ENCODE data around the gene DYNLT1. TPM values are rescaled to one million over a fixed set of nuclear protein-coding genes. Genes with fewer than 3 reads are reported as not detected.

The DYNLT1 gene
- total and polyA plus RNA-seq, 2 of the 13 experiments (the other 11 are each of a cell fraction or from before 2014, with no cell fraction given) = 108 to 171 TPM

DNA sequence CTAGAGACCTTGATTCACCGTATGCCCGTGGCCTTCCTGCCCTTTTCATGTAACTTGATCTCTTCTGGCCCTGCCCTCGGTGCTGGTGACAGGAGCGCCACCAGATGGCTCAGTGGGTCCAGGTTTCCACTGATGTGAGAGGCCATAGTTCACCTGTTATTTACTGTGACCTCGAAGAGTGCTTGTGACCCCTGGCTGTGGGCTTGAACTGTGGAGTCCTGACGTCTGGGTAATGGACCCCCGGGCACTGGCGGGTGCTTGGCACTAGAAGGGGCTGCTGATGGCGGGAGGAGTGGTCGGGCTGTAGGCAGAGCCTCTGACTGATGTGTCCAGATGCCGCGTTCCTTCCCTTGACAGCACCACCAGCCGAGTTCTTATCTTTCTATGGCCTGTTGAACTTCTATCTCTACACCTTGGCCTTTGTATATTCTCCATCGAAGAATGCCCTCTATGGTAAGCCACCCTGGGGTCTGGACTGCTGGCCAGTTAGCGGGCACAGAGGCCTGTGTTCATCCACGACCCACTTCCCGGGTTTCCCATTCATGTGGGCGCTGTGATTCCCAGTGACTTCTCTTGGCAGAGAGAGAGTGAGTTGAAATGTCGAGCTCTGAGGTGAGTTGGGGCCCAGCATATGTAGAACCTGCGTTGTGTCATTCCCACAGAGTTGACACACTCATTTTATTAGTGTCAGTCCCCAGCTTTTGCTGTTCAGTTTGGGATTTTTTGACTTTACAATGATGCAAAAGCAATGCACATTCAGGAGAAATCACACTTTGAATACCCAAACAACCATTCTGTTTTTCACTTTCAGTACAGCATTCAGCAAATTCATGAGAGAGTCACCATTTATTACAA, 14.9 kb downstream of the DYNLT1 start (continued):
- TF ChIP-seq POLR2G (IDR thresholded peaks at IDR 0.05; ENCODE audit: low read depth, low read length) (no peak), MAFG (CRISPR knock-in tag; IDR thresholded peaks at IDR 0.05) (no peak), TBX3 (IDR thresholded peaks at IDR 0.05; ENCODE audit: borderline replicate concordance) (no peak), STAT5B (CRISPR knock-in tag; IDR thresholded peaks at IDR 0.05) (no peak), ZNF234 (CRISPR knock-in tag; conservative IDR thresholded peaks at IDR 0.05) (no peak), MED1 (CRISPR knock-in tag; IDR thresholded peaks at IDR 0.05) (peak; percentile 42), MAFF (IDR thresholded peaks at IDR 0.05; ENCODE audit: low read depth, low read length) (no peak), CEBPG (CRISPR knock-in tag; IDR thresholded peaks at IDR 0.05) (no peak), ZFP1 (CRISPR knock-in tag; IDR thresholded peaks at IDR 0.05) (no peak), TARDBP (CRISPR knock-in tag; IDR thresholded peaks at IDR 0.05) (peak; percentile 23; the same call in 1 of the 2 replicates), ETV5 (CRISPR knock-in tag; IDR thresholded peaks at IDR 0.05; ENCODE audit: borderline replicate concordance) (no peak; the same call in 1 of the 2 replicates), TOPORS (CRISPR knock-in tag; IDR thresholded peaks at IDR 0.05) (no peak), HOXD1 (CRISPR knock-in tag; IDR thresholded peaks at IDR 0.05) (no peak), ZSCAN31 (CRISPR knock-in tag; IDR thresholded peaks at IDR 0.05; ENCODE audit: low read depth) (no peak), ZFP90 (CRISPR knock-in tag; IDR thresholded peaks at IDR 0.05; ENCODE audit: borderline replicate concordance) (0 out of 2 replicates have a peak, but pooled peaks have one; percentile 53)
- TF ChIP-seq, protein P1, sequence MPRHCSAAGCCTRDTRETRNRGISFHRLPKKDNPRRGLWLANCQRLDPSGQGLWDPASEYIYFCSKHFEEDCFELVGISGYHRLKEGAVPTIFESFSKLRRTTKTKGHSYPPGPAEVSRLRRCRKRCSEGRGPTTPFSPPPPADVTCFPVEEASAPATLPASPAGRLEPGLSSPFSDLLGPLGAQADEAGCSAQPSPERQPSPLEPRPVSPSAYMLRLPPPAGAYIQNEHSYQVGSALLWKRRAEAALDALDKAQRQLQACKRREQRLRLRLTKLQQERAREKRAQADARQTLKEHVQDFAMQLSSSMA (CRISPR knock-in tag; IDR thresholded peaks at IDR 0.05) = no peak
- TF ChIP-seq, protein P2, sequence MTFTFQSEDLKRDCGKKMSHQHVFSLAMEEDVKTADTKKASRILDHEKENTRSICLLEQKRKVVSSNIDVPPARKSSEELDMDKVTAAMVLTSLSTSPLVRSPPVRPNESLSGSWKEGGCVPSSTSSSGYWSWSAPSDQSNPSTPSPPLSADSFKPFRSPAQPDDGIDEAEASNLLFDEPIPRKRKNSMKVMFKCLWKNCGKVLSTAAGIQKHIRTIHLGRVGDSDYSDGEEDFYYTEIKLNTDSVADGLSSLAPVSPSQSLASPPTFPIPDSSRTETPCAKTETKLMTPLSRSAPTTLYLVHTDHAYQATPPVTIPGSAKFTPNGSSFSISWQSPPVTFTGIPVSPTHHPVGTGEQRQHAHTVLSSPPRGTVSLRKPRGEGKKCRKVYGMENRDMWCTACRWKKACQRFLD (CRISPR knock-in tag; IDR thresholded peaks at IDR 0.05; ENCODE audit: borderline replicate concordance) = no peak
- TF ChIP-seq, protein P3, sequence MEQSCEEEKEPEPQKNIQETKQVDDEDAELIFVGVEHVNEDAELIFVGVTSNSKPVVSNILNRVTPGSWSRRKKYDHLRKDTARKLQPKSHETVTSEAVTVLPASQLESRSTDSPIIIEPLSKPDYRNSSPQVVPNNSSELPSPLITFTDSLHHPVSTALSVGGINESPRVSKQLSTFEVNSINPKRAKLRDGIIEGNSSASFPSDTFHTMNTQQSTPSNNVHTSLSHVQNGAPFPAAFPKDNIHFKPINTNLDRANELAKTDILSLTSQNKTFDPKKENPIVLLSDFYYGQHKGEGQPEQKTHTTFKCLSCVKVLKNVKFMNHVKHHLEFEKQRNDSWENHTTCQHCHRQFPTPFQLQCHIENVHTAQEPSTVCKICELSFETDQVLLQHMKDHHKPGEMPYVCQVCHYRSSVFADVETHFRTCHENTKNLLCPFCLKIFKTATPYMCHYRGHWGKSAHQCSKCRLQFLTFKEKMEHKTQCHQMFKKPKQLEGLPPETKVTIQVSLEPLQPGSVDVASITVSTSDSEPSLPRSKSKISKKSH (CRISPR knock-in tag; IDR thresholded peaks at IDR 0.05; ENCODE audit: borderline replicate concordance) = no peak
- TF ChIP-seq, protein P4, sequence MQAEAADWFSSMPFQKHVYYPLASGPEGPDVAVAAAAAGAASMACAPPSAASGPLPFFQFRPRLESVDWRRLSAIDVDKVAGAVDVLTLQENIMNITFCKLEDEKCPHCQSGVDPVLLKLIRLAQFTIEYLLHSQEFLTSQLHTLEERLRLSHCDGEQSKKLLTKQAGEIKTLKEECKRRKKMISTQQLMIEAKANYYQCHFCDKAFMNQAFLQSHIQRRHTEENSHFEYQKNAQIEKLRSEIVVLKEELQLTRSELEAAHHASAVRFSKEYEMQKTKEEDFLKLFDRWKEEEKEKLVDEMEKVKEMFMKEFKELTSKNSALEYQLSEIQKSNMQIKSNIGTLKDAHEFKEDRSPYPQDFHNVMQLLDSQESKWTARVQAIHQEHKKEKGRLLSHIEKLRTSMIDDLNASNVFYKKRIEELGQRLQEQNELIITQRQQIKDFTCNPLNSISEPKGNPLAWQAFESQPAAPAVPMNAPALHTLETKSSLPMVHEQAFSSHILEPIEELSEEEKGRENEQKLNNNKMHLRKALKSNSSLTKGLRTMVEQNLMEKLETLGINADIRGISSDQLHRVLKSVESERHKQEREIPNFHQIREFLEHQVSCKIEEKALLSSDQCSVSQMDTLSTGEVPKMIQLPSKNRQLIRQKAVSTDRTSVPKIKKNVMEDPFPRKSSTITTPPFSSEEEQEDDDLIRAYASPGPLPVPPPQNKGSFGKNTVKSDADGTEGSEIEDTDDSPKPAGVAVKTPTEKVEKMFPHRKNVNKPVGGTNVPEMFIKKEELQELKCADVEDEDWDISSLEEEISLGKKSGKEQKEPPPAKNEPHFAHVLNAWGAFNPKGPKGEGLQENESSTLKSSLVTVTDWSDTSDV (CRISPR knock-in tag; IDR thresholded peaks at IDR 0.05) = no peak
- TF ChIP-seq, protein P5, sequence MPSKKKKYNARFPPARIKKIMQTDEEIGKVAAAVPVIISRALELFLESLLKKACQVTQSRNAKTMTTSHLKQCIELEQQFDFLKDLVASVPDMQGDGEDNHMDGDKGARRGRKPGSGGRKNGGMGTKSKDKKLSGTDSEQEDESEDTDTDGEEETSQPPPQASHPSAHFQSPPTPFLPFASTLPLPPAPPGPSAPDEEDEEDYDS (CRISPR knock-in tag; IDR thresholded peaks at IDR 0.05) = no peak; the same call in 1 of the 2 replicates
- TF ChIP-seq, protein P6, sequence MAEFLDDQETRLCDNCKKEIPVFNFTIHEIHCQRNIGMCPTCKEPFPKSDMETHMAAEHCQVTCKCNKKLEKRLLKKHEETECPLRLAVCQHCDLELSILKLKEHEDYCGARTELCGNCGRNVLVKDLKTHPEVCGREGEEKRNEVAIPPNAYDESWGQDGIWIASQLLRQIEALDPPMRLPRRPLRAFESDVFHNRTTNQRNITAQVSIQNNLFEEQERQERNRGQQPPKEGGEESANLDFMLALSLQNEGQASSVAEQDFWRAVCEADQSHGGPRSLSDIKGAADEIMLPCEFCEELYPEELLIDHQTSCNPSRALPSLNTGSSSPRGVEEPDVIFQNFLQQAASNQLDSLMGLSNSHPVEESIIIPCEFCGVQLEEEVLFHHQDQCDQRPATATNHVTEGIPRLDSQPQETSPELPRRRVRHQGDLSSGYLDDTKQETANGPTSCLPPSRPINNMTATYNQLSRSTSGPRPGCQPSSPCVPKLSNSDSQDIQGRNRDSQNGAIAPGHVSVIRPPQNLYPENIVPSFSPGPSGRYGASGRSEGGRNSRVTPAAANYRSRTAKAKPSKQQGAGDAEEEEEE (CRISPR knock-in tag; IDR thresholded peaks at IDR 0.05; ENCODE audit: borderline replicate concordance) = no peak
